GM12891 (cell line): ENCODE data around the gene RBFOX2.

Experiments
- PAX5 ChIP-seq: IDR thresholded peaks from 2 replicates; pipeline ENCODE4 v1.6.1; 2011; ENCODE audit warnings: low read length, moderate library complexity, mild to moderate bottlenecking; ENCODE audit not compliant: insufficient read depth, severe bottlenecking
- POLR2A ChIP-seq: IDR thresholded peaks from 2 replicates; pipeline ENCODE4 v1.6.1; 2011; ENCODE audit warnings: low read depth, low read length, control low read depth
- POLR2AphosphoS5 ChIP-seq: IDR thresholded peaks from 2 replicates; pipeline ENCODE4 v1.6.1; 2011; ENCODE audit warnings: low read depth, low read length, control low read depth
- POU2F2 ChIP-seq: IDR thresholded peaks from 2 replicates; pipeline ENCODE4 v1.6.1; 2011; ENCODE audit warnings: low read depth, mild to moderate bottlenecking, control low read depth, low read length, moderate library complexity
- SPI1 ChIP-seq: IDR thresholded peaks from 2 replicates; pipeline ENCODE4 v1.6.1; 2011; ENCODE audit warnings: low read depth, low read length, control low read depth
- TAF1 ChIP-seq: IDR thresholded peaks from 2 replicates; pipeline ENCODE4 v1.6.1; 2011; ENCODE audit warnings: low read depth, low read length, control low read depth

DNA sequence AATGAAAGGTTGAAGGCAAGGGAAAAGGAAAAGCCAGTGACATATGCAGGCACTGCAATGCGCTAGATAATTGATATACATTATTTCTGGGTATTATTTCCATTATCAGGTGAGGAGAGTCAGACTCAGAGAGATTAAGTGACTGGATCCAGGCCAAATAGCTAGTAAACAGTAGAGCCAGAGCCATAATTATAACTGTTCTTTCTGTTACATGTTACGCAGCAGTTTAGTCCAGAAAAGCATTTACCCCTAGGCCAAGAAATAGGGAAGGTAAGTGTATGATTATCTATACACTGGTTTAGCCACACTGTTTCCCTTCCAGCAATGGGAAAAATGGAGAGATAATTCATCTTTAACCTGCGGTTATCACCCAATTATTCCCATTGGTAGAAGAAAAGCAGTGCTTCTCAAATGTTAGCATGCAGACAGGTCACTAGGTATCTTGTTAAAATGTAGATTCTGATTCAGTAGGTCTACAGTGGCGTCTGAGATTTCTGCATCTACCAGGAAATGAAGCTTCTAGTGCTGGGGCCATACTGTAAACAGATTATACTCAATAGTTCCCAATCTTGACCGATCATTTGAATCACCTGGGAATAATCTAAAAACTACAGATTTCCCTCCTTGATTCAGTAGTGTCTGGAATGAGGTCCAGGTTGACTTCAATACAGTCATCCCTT is 69.4 kb downstream of the RBFOX2 start:
- TF ChIP-seq POLR2AphosphoS5 (no peak), TAF1 (no peak), POLR2A (no peak), SPI1 (no peak), POU2F2 (no peak), PAX5 (no peak)
